SK-N-SH (cell line): ENCODE measurements around the gene RCOR1. TPM values are rescaled to one million over a fixed set of nuclear protein-coding genes. Genes with fewer than 3 reads are reported as not detected.

Source experiments
- CTCF ChIA-PET: fragments of 300-600, 350-600 bp; formaldehyde crosslinking; extraction: SDS; loops from one replicate; lab custom pipeline; 2021; lab: Yijun Ruan, JAX
- POLR2A ChIA-PET: fragments of 350-600 bp; sonication (Branson Sonifier 250); formaldehyde crosslinking; extraction: SDS; loops from one replicate; lab custom pipeline; 2020; ENCODE audit warnings: antibody characterized with exemption, inconsistent platforms; lab: Yijun Ruan, JAX
- DNase-seq: peaks from one replicate; pipeline ENCODE4 v3.0.0; 2012
- H2AFZ ChIP-seq: fragments of 200-600 bp; sonication (generic); 2 replicates; pipeline ENCODE4 v1.8.1; 2016; ENCODE audit warnings: antibody characterized with exemption, mild to moderate bottlenecking, low read depth
- H3F3A ChIP-seq: fragments of 200-600 bp; sonication (generic); replicated peaks from 2 replicates; pipeline ENCODE3; 2016; ENCODE audit warnings: antibody characterized with exemption, mild to moderate bottlenecking; ENCODE audit not compliant: insufficient read depth
- H3K27ac ChIP-seq, 2 experiments: fragments of 200-500 bp in 1 of 2; fragments of 200-600 bp in 1 of 2; sonication (Bioruptor generic) in 1 of 2; sonication (generic), shearing (Covaris generic) in 1 of 2; 2 replicates each; pipeline versions ENCODE4 v1.5.1 to v1.6.1; 2014 to 2016; ENCODE audit warnings: low read depth in 2 of 2, inconsistent platforms in 1 of 2, low read length in 1 of 2, mild to moderate bottlenecking in 1 of 2, mixed read lengths in 1 of 2
- H3K27me3 ChIP-seq: fragments of 200-600 bp; sonication (generic), shearing (Covaris generic); 2 replicates; pipeline ENCODE4 v1.6.1; 2016; ENCODE audit warnings: mixed run types; ENCODE audit not compliant: insufficient read depth
- H3K36me3 ChIP-seq, 2 experiments: fragments of 200-500 bp in 1 of 2; fragments of 200-600 bp in 1 of 2; sonication (Bioruptor generic) in 1 of 2; sonication (generic) in 1 of 2; replicated peaks in 1 of 2; 2 replicates each; pipeline versions ENCODE3 to v1.5.1; 2014 to 2016; ENCODE audit warnings: low read length in 1 of 2, mild to moderate bottlenecking in 1 of 2; ENCODE audit not compliant: insufficient read depth in 2 of 2, control insufficient read depth in 1 of 2
- H3K4me1 ChIP-seq, 2 experiments: fragments of 200-500 bp in 1 of 2; fragments of 200-600 bp in 1 of 2; sonication (Bioruptor generic) in 1 of 2; sonication (generic), shearing (Covaris generic) in 1 of 2; 2 replicates each; pipeline versions ENCODE4 v1.5.1 to v1.6.1; 2014 to 2016; ENCODE audit warnings: low read depth in 1 of 2, low read length in 1 of 2, mixed run types in 1 of 2; ENCODE audit not compliant: insufficient read depth in 2 of 2, control insufficient read depth in 1 of 2
- H3K4me2 ChIP-seq: fragments of 200-600 bp; sonication (generic), shearing (Covaris generic); 2 replicates; pipeline ENCODE4 v1.6.1; 2017; ENCODE audit warnings: mixed run types
- H3K4me3 ChIP-seq, 2 experiments: fragments of 200-500 bp in 1 of 2; fragments of 200-600 bp in 1 of 2; sonication (Bioruptor generic) in 1 of 2; sonication (generic), shearing (Covaris generic) in 1 of 2; 2 replicates each; pipeline versions ENCODE4 v1.5.1 to v1.8.1; 2014 to 2016; ENCODE audit warnings: low read depth in 2 of 2, inconsistent platforms in 1 of 2, low read length in 1 of 2, mild to moderate bottlenecking in 1 of 2, mixed read lengths in 1 of 2, moderate library complexity in 1 of 2
- H3K79me2 ChIP-seq: fragments of 200-600 bp; sonication (generic); 2 replicates; pipeline ENCODE4 v1.8.1; 2017; ENCODE audit warnings: mild to moderate bottlenecking; ENCODE audit not compliant: insufficient read depth
- H3K9ac ChIP-seq: fragments of 200-600 bp; sonication (generic); 2 replicates; pipeline ENCODE4 v1.6.1; 2017; ENCODE audit warnings: mixed run types
- H3K9me2 ChIP-seq: fragments of 200-600 bp; sonication (generic); 2 replicates; pipeline ENCODE4 v1.6.1; 2017; ENCODE audit warnings: mixed run types
- H3K9me3 ChIP-seq: fragments of 200-600 bp; sonication (generic); 2 replicates; pipeline ENCODE4 v1.6.1; 2017; ENCODE audit warnings: mixed run types, mild to moderate bottlenecking, moderate library complexity
- H4K20me1 ChIP-seq: fragments of 200-600 bp; sonication (generic); 2 replicates; pipeline ENCODE4 v1.6.1; 2017; ENCODE audit warnings: mild to moderate bottlenecking, mixed run types; ENCODE audit not compliant: insufficient read depth
- CHD2 ChIP-seq: fragments of 150-350 bp; IDR thresholded peaks from 2 replicates; pipeline ENCODE4 v1.6.1; 2018; ENCODE audit warnings: low read length; ENCODE audit not compliant: partially characterized antibody
- CTCF ChIP-seq: fragments of 200-600 bp; sonication (generic); IDR thresholded peaks from 2 replicates; pipeline ENCODE4 v1.6.1; 2017; ENCODE audit warnings: antibody characterized with exemption, mild to moderate bottlenecking, moderate library complexity
- FOSL2 ChIP-seq: IDR thresholded peaks from 2 replicates; pipeline ENCODE4 v1.4.0; 2012; ENCODE audit warnings: low read depth, mild to moderate bottlenecking, moderate library complexity, borderline replicate concordance
- FOXJ3 ChIP-seq: sonication (generic); formaldehyde crosslinking; IDR thresholded peaks from 2 replicates; pipeline ENCODE4 v1.5.1; 2020; ENCODE audit warnings: mild to moderate bottlenecking, missing genetic modification reagents
- FOXM1 ChIP-seq: IDR thresholded peaks from 2 replicates; pipeline ENCODE4 v1.4.0; 2012; ENCODE audit warnings: low read depth, mild to moderate bottlenecking
- IRF3 ChIP-seq: fragments of 150-350 bp; IDR thresholded peaks from 2 replicates; pipeline ENCODE4 v1.6.1; 2016; ENCODE audit warnings: mild to moderate bottlenecking, low read depth, low read length
- JUND ChIP-seq: IDR thresholded peaks from 2 replicates; pipeline ENCODE4 v1.4.0; 2012
- MAX ChIP-seq: IDR thresholded peaks from 2 replicates; pipeline ENCODE4 v1.4.0; 2012; ENCODE audit warnings: low read depth
- POLR2AphosphoS5 ChIP-seq: IDR thresholded peaks from 2 replicates; pipeline ENCODE4 v1.6.1; 2012; ENCODE audit warnings: low read depth, low read length
- RAD21 ChIP-seq: IDR thresholded peaks from 2 replicates; pipeline ENCODE4 v1.6.1; 2012; ENCODE audit warnings: mild to moderate bottlenecking, low read length
- RFX5 ChIP-seq: IDR thresholded peaks from 2 replicates; pipeline ENCODE4 v1.6.1; 2012; ENCODE audit warnings: mild to moderate bottlenecking, improper control_type of control experiment, low read length
- RXRA ChIP-seq: IDR thresholded peaks from 2 replicates; pipeline ENCODE4 v1.4.0; 2012; ENCODE audit warnings: low read depth, mild to moderate bottlenecking, borderline replicate concordance
- SIN3A ChIP-seq: IDR thresholded peaks from 2 replicates; pipeline ENCODE4 v1.6.1; 2012; ENCODE audit warnings: low read depth, mild to moderate bottlenecking, low read length, moderate library complexity, borderline replicate concordance
- TAF1 ChIP-seq: IDR thresholded peaks from 2 replicates; pipeline ENCODE4 v1.6.1; 2012; ENCODE audit warnings: low read depth, mild to moderate bottlenecking, low read length, moderate library complexity, borderline replicate concordance
- USF1 ChIP-seq: IDR thresholded peaks from 2 replicates; pipeline ENCODE4 v1.4.0; 2012; ENCODE audit warnings: low read depth, borderline replicate concordance
- WGBS: methylation state at CpG from one replicate; pipeline ENCODE4 v1.1.6; 2017; ENCODE audit warnings: low lambda C conversion rate; 5-methylcytosine and 5-hydroxymethylcytosine counted together
- polyA plus RNA-seq, 3 experiments: library from polyadenylated mRNA; depleted of rRNA; stranded (reverse); fragments of >200 nt; gene quantifications; 2 replicates each; pipeline ENCODE4 v1.2.3, GENCODE V29; 2012

The RCOR1 gene
- polyA plus RNA-seq, 1 of the 3 experiments (the other 2 are of a cell fraction), result 8.5 TPM

- ChIA-PET CTCF (interaction anchor here (3.1 kb wide), 1 partner anchor 10 kb away, joined by 25 read pairs; no protein-coding TSS in a partner anchor), POLR2A (no interaction called here)
- peaks cover 53% of the 10 kb centered on the region for H3K79me2 ChIP-seq
- DNase-seq, result no peak
- 86% methylated on average over 6 of the region's 6 CpGs for WGBS
- no peaks in the 10 kb centered on the region for H3K27me3 ChIP-seq
- H4K20me1 ChIP-seq, result peaks cover 21% of the 10 kb centered on the region
- H2AFZ ChIP-seq, result no peak overlapping the region
- no peak overlapping the region for H3K9ac ChIP-seq
- no peak for TF ChIP-seq JUND
- no peak for TF ChIP-seq RXRA
- TF ChIP-seq MAX, result no peak
- TF ChIP-seq CTCF, result no peak
- TF ChIP-seq SIN3A, result no peak
- no peak for TF ChIP-seq RFX5
- TF ChIP-seq IRF3, result no peak
- TF ChIP-seq POLR2AphosphoS5, result no peak
- no peak for TF ChIP-seq USF1
- TF ChIP-seq FOXJ3 (CRISPR knock-in tag), result no peak
- no peak for TF ChIP-seq TAF1
- TF ChIP-seq FOXM1, result no peak
- TF ChIP-seq CHD2, result no peak
- no peak for TF ChIP-seq RAD21
- no peak for TF ChIP-seq FOSL2
- peaks cover 8% of the 10 kb centered on the region for H3F3A ChIP-seq
- H3K4me3 ChIP-seq, result no peak overlapping the region
- H3K4me2 ChIP-seq, result no peak overlapping the region
- H3K36me3 ChIP-seq, result peaks cover 2 to 11% of the 10 kb centered on the region in 2 experiments
- H3K4me1 ChIP-seq, result no peaks in the 10 kb centered on the region
- H3K27ac ChIP-seq, result no peak overlapping the region
- H3K9me3 ChIP-seq, result no peaks in the 10 kb centered on the region
- no peaks in the 10 kb centered on the region for H3K9me2 ChIP-seq
Measured at GRCh38 chr14:102684298-102684663, 91.8 kb downstream of the RCOR1 start.
